Nephron (organoid): ENCODE data around the gene ECHDC3.

Experiments used
- H3K27ac Mint-ChIP-seq, 3 experiments: 2 replicates each; pipeline ENCODE4 v1.8.0; 2020; ENCODE audit warnings: mixed read lengths in 3 of 3, mild to moderate bottlenecking in 2 of 3, moderate library complexity in 1 of 3
- H3K27me3 Mint-ChIP-seq: 2 replicates; pipeline ENCODE4 v1.8.0; 2021; ENCODE audit warnings: low read depth, mild to moderate bottlenecking, moderate library complexity, mixed read lengths
- H3K36me3 Mint-ChIP-seq: 2 replicates; pipeline ENCODE4 v1.8.0; 2020; ENCODE audit warnings: low read depth, mixed read lengths
- H3K4me1 Mint-ChIP-seq: 2 replicates; pipeline ENCODE4 v1.8.0; 2020; ENCODE audit warnings: mixed read lengths
- H3K4me3 Mint-ChIP-seq, 3 experiments: 2 replicates each; pipeline ENCODE4 v1.8.0; 2020; ENCODE audit warnings: mild to moderate bottlenecking in 3 of 3, mixed read lengths in 3 of 3, moderate library complexity in 2 of 3
- H3K9me3 Mint-ChIP-seq: 2 replicates; pipeline ENCODE4 v1.8.0; 2020; ENCODE audit warnings: mixed read lengths
- TF ChIP-seq, protein P1 (sequence below), 3 experiments: fragments of 200-600 bp; sonication (generic); IDR thresholded peaks; one replicate each; pipeline ENCODE4 v1.5.0; 2021; ENCODE audit warnings: antibody characterized with exemption in 3 of 3; ENCODE audit not compliant: unreplicated experiment in 3 of 3

ECHDC3 gene

GRCh38 chr10:11797847-11798633 is 55.9 kb downstream of the ECHDC3 start:
- no peak overlapping the region for H3K4me3 Mint-ChIP-seq
- H3K4me1 Mint-ChIP-seq = peaks cover 18% of the 10 kb centered on the region

DNA sequence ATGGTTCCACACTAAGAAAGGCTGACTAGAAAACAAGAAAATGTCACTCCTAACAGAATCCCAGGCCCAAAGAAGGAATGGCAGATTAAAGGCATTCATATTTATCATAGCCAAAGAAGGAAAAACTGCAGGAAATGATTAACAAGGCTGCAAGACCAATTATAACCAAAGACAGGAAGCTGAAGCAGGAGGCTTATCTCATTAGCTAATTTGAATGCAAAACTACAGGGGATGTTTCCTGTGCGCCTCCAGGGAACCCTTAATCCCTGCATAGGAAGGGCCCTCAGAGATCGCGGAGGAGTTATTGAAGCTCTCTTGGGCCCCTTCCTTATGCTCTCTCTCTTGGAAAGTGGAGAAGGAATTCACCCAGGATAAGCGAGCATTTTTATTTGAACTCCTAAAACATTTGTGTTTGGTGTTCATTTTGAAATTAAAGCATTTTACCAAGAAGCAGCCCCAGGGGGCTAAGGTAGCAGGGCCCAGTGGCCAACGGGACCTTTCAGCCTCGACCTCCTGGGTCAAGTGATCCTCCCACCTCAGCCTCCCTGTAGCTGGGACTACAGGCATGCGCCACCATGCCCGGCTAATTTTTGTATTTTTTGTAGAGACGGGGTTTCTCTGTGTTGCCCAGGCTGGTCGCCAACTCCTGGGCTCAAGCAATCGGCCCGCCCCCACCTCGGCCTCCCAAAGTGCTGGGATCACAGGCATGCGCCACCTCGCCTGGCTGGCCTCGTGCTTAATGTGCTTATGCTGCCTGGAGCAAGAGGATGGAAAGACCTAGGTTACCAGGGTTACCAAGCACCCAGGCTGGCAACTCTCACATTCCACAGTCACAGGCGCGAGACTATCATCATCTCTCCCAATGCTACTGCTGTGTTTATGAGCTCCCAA is 56.9 kb downstream of the ECHDC3 start:
- peaks cover 4% of the 10 kb centered on the region for H3K36me3 Mint-ChIP-seq
- peaks cover 3% of the 10 kb centered on the region for H3K9me3 Mint-ChIP-seq
- peak overlapping the region; percentile 85 to 97 (median 92) for H3K27ac Mint-ChIP-seq
- peaks cover 4% of the 10 kb centered on the region for H3K27me3 Mint-ChIP-seq
- H3K4me1 Mint-ChIP-seq = peaks cover 18% of the 10 kb centered on the region
- H3K4me3 Mint-ChIP-seq = no peak overlapping the region
- TF ChIP-seq, protein P1, sequence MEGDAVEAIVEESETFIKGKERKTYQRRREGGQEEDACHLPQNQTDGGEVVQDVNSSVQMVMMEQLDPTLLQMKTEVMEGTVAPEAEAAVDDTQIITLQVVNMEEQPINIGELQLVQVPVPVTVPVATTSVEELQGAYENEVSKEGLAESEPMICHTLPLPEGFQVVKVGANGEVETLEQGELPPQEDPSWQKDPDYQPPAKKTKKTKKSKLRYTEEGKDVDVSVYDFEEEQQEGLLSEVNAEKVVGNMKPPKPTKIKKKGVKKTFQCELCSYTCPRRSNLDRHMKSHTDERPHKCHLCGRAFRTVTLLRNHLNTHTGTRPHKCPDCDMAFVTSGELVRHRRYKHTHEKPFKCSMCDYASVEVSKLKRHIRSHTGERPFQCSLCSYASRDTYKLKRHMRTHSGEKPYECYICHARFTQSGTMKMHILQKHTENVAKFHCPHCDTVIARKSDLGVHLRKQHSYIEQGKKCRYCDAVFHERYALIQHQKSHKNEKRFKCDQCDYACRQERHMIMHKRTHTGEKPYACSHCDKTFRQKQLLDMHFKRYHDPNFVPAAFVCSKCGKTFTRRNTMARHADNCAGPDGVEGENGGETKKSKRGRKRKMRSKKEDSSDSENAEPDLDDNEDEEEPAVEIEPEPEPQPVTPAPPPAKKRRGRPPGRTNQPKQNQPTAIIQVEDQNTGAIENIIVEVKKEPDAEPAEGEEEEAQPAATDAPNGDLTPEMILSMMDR (IDR thresholded peaks at IDR 0.05; ENCODE audit: unreplicated experiment in 3 of 3) = no peak

More at GRCh38 chr10:11797847-11798633, 55.9 kb downstream of the ECHDC3 start:
- Mint-ChIP-seq H3K27me3 (peaks cover 4% of the 10 kb centered on the region), H3K36me3 (peaks cover 8% of the 10 kb centered on the region), H3K9me3 (peaks cover 5% of the 10 kb centered on the region), H3K27ac (peak overlapping the region; percentile 49 to 92 (median 85))
- TF ChIP-seq, protein P1 (IDR thresholded peaks at IDR 0.05; ENCODE audit: unreplicated experiment in 3 of 3) = no peak

- H3K36me3 Mint-ChIP-seq = peaks cover 4% of the 10 kb centered on the region
- peaks cover 3% of the 10 kb centered on the region for H3K9me3 Mint-ChIP-seq
- no peak overlapping the region for H3K4me3 Mint-ChIP-seq
- peaks cover 18% of the 10 kb centered on the region for H3K4me1 Mint-ChIP-seq
- TF ChIP-seq, protein P1 (IDR thresholded peaks at IDR 0.05; ENCODE audit: unreplicated experiment in 3 of 3) = no peak
- H3K27ac Mint-ChIP-seq = peak overlapping the region in 1 of 3 experiments; percentile 52
- H3K27me3 Mint-ChIP-seq = peaks cover 8% of the 10 kb centered on the region
These were observed 57.5 kb downstream of the ECHDC3 start for GRCh38 chr10:11799736-11800080.

GRCh38 chr10:11804336-11804735 is 62.2 kb downstream of the ECHDC3 start:
- H3K4me3 Mint-ChIP-seq = no peak overlapping the region
- H3K9me3 Mint-ChIP-seq = no peaks in the 10 kb centered on the region
- H3K36me3 Mint-ChIP-seq = no peaks in the 10 kb centered on the region
- TF ChIP-seq, protein P1 (IDR thresholded peaks at IDR 0.05; ENCODE audit: unreplicated experiment in 3 of 3) = no peak
- peaks cover 9% of the 10 kb centered on the region for H3K4me1 Mint-ChIP-seq
- peaks cover 11% of the 10 kb centered on the region for H3K27me3 Mint-ChIP-seq
- H3K27ac Mint-ChIP-seq = no peak overlapping the region

DNA sequence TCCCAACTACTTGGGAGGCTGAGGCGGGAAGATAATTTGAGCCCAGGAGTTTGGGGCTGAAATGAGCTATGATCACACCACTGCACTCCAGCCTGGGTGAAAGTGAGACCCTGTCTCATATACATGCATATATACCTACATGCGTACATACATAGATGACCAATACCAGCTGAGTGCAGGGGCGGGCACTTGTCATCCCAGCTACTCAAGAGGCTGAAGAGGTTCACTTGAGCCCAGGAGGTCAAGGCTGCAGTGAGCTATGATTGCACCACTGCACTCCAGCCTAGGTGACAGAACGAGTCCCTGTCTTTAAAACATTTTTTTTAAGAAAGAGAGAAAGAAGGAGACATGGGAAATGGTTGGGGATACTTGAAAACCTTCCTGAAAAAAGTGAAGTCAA is 63.6 kb downstream of the ECHDC3 start:
- no peak overlapping the region for H3K27ac Mint-ChIP-seq
- no peaks in the 10 kb centered on the region for H3K9me3 Mint-ChIP-seq
- H3K27me3 Mint-ChIP-seq = peaks cover 11% of the 10 kb centered on the region
- TF ChIP-seq, protein P1 (IDR thresholded peaks at IDR 0.05; ENCODE audit: unreplicated experiment in 3 of 3) = no peak
- no peak overlapping the region for H3K4me3 Mint-ChIP-seq
- peaks cover 16% of the 10 kb centered on the region for H3K4me1 Mint-ChIP-seq
- H3K36me3 Mint-ChIP-seq = no peaks in the 10 kb centered on the region
